ENCODE data around the gene HNRNPC. TPM values are rescaled to one million over a fixed set of nuclear protein-coding genes. Genes with fewer than 3 reads are reported as not detected.
A peak's percentile ranks its signal among the peaks of the same experiment; 100 is the strongest.
"Not testable (repeated sequence)": the region's sequence is repeated elsewhere in the genome, so short reads cannot be mapped to it uniquely, and the experiment has no call there.

The HNRNPC gene
- total RNA-seq, 2 donors from 2014 or later = 363 to 653 TPM

DNA sequence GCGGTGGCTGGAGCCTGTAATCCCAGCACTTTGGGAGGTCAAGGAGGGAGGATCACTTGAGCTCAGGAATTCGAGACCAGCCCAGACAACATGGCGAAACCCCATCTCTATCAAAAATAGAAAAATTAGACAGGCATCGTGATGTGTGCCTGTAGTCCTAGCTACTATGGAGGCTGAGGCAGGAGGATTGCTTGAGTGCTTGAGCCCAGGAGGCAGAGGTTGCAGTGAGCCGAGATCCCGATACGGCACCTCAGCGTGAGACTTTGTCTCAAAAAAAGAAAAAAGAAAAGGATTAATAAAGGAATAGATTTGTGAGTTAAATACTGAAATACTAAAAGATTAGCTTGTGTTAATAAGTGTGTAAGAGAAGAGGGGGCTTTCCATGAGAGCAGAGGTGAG is 40.0 kb upstream of the HNRNPC start:
- H3K9ac ChIP-seq (ENCODE audit: low read depth in 2 of 2, low read length in 2 of 2) = no peak overlapping the region
- no peaks in the 10 kb centered on the region for H3K9me3 ChIP-seq
- no peaks in the 10 kb centered on the region for H3K36me3 ChIP-seq
- peaks cover 4% of the 10 kb centered on the region for H3K4me1 ChIP-seq
- H3K27ac ChIP-seq = peak overlapping the region; percentile 60
- no peaks in the 10 kb centered on the region for H3K27me3 ChIP-seq
- no peak for TF ChIP-seq CTCF (IDR thresholded peaks at IDR 0.05)
- peak overlapping the region; percentile 27 for H3K4me3 ChIP-seq
- intact Hi-C loops (cut with DNase I) = no loop called here
- DNase-seq = no peak

- H3K9ac ChIP-seq (ENCODE audit: low read depth in 2 of 2, low read length in 2 of 2) = peak overlapping the region in 1 of 2 donors; percentile 62
- peak overlapping the region; percentile 27 for H3K4me3 ChIP-seq
- DNase-seq = peak; percentile 91
- intact Hi-C loops (cut with DNase I) = no loop called here
- peaks cover 4% of the 10 kb centered on the region for H3K4me1 ChIP-seq
- H3K27ac ChIP-seq = peak overlapping the region; percentile 78
- H3K36me3 ChIP-seq = no peaks in the 10 kb centered on the region
- H3K9me3 ChIP-seq = no peaks in the 10 kb centered on the region
- TF ChIP-seq CTCF (IDR thresholded peaks at IDR 0.05) = no peak
- H3K27me3 ChIP-seq = no peaks in the 10 kb centered on the region
These were observed 39.4 kb upstream of the HNRNPC start for GRCh38 chr14:21308479-21309237.

DNA sequence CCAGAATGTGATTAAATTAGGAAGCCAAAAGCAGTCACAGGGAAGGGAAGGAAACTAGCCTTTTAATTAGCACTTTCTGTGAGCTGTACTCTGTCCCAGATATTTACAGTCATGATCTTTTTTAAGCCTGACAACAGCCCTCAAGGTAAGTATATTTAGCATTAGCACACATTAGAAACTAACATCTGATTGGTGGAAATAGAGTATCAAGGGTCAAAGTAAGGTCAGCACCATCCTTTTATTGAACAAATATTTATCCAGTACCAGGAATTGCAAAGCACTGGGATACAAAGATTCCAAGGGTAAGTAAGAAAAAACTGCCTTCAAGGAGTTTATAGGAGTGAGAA is 38.9 kb upstream of the HNRNPC start:
- DNase-seq = no peak
- Histone ChIP-seq H3K9me3 (no peaks in the 10 kb centered on the region), H3K9ac (ENCODE audit: low read depth in 2 of 2, low read length in 2 of 2) (peak overlapping the region in 1 of 2 donors; percentile 62), H3K27ac (peak overlapping the region; percentile 78), H3K4me3 (peak overlapping the region; percentile 27), H3K27me3 (no peaks in the 10 kb centered on the region), H3K4me1 (peaks cover 4% of the 10 kb centered on the region), H3K36me3 (no peaks in the 10 kb centered on the region)
- TF ChIP-seq CTCF (IDR thresholded peaks at IDR 0.05) = no peak
- intact Hi-C loops (cut with DNase I) = no loop called here

GRCh38 chr14:21307637-21308036 is 38.4 kb upstream of the HNRNPC start:
- no peak overlapping the region for H3K9ac ChIP-seq (ENCODE audit: low read depth in 2 of 2, low read length in 2 of 2)
- H3K27me3 ChIP-seq = no peaks in the 10 kb centered on the region
- no peak overlapping the region for H3K4me3 ChIP-seq
- no peaks in the 10 kb centered on the region for H3K36me3 ChIP-seq
- H3K9me3 ChIP-seq = no peaks in the 10 kb centered on the region
- peak overlapping the region; percentile 78 for H3K27ac ChIP-seq
- intact Hi-C loops (cut with DNase I) = no loop called here
- peaks cover 4% of the 10 kb centered on the region for H3K4me1 ChIP-seq
- no peak for DNase-seq
- TF ChIP-seq CTCF (IDR thresholded peaks at IDR 0.05) = no peak

- H3K27me3 ChIP-seq, H3K4me1 ChIP-seq: not testable (repeated sequence)
These were observed 33.5 kb upstream of the HNRNPC start for GRCh38 chr14:21302836-21303140.

GRCh38 chr14:21302013-21302835 is 33.0 kb upstream of the HNRNPC start:
- DNase-seq = no peak
- Histone ChIP-seq H3K9me3 (no peaks in the 10 kb centered on the region), H3K36me3 (no peaks in the 10 kb centered on the region), H3K9ac (ENCODE audit: low read depth in 2 of 2, low read length in 2 of 2) (no peak overlapping the region), H3K27me3 (no peaks in the 10 kb centered on the region), H3K4me3 (no peak overlapping the region), H3K27ac (no peak overlapping the region), H3K4me1 (peaks cover 4% of the 10 kb centered on the region)
- intact Hi-C loops (cut with DNase I) = no loop called here
- TF ChIP-seq CTCF (IDR thresholded peaks at IDR 0.05) = no peak

More at GRCh38 chr14:21302836-21303140, 33.5 kb upstream of the HNRNPC start:
- intact Hi-C loops (cut with DNase I); H3K27ac ChIP-seq; H3K9ac ChIP-seq (ENCODE audit: low read depth in 2 of 2, low read length in 2 of 2); DNase-seq; H3K36me3 ChIP-seq; H3K9me3 ChIP-seq; H3K4me3 ChIP-seq: not testable (repeated sequence)

Measured in colonic mucosa (tissue), 4 donors.